ENCODE measurements around the gene CTAG1A. TPM values are rescaled to one million over a fixed set of nuclear protein-coding genes. Genes with fewer than 3 reads are reported as not detected.
"Not testable (repeated sequence)": the region's sequence is repeated elsewhere in the genome, so short reads cannot be mapped to it uniquely, and the experiment has no call there.

CTAG1A gene
- not detected for total RNA-seq

DNA sequence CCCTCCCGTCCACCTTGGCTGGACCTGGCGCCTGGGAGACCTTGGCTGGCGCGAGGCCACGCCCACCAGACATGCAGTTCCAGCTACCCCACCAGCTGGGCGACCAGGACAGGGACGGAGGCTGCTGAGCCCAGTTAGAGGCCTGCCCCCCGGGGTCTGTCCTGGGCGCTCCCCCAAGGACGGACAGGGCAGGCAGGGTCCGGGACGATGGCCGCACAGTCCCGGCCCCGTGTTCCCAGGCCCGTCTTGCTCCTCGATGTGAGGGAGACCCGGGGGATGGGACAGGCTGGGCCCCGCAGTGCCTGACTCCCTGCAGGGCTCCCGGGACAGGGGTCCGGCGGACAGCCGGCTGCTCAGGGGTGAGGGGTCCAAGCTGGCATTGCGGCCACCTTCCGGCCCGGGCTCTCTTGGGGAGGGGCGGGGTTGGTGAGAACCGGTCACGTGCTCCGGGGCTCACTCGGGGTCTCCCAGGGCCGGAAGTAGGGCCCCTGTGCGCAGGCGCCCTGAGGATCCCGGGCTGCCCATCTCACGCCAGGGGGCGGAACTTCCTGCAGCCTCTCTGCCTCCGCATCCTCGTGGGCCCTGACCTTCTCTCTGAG, at the start of gene CTAG1A:
Gene CTAG1A (plus strand): TSS at position 549 of the 599 bp plus-strand sequence. CDS start 74 bp downstream, outside the sequence.
- no CpG with 5 or more reads among the region's 39 CpGs for WGBS, 2 donors (ENCODE audit: low coverage in 1 of 2)
- H3K36me3 ChIP-seq; intact Hi-C loops (cut with DNase I; ENCODE audit: low total_unique reads); H3K4me1 ChIP-seq; H3K9me3 ChIP-seq; H3K4me3 ChIP-seq; DNase-seq; H3K27me3 ChIP-seq; H3K27ac ChIP-seq: not testable (repeated sequence)
- in situ Hi-C loops (cut with MboI; ENCODE audit: low pct_ligation_motif_present in 1 of 4, low pct_unique_long_range_greater_than_20kb in 1 of 4, low sequenced_read_pairs in 3 of 4): loop anchor here in 2 of 4 donors (25.0 kb wide), 1 partner anchor 253 kb away; the partner anchor contains the start of gene SMIM9 (in 2 of the 2)

DNA sequence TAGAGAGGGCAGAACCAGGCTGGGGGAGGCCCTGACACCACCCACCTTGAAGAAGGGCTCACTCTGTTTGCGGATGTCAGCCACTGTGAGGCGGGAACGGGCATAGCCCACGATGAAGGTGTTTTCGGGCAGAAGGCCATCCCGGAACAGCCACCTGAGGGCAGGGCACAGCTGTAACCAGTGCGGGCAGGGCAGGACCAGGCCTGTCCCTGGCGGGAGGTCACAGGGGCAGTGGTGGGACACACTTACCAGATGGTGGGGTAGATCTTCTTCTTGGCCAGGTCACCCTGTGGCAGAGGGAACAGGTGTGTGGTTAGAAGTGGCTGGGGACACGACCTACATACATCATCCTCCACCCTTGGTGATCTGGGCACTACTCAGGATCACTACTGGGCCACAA, 49.0 kb upstream of the CTAG1A start:
- intact Hi-C loops (cut with DNase I; ENCODE audit: low total_unique reads) (no loop called here), in situ Hi-C loops (cut with MboI; ENCODE audit: low pct_ligation_motif_present in 1 of 4, low pct_unique_long_range_greater_than_20kb in 1 of 4, low sequenced_read_pairs in 3 of 4) (loop anchor here in 3 of 4 donors (25.0 kb wide), 3 partner anchors 124 to 1574 kb away; partner anchors contain the start of genes DNASE1L1 (in 3 of the 3), TAFAZZIN (in 3 of the 3), HCFC1 (in 1 of the 3) and TMEM187 (in 1 of the 3))
- Histone ChIP-seq H3K4me1 (peaks cover 0 to 5% (median 3%) of the 10 kb centered on the region in 4 donors), H3K36me3 (no peaks in the 10 kb centered on the region), H3K27ac (no peak overlapping the region), H3K4me3 (no peak overlapping the region), H3K27me3 (no peaks in the 10 kb centered on the region), H3K9me3 (no peaks in the 10 kb centered on the region)
- WGBS, 2 donors (ENCODE audit: low coverage in 1 of 2): 85% methylated on average over 9 of the region's 9 CpGs; no CpG with 5 or more reads in 1 of the 2 donors
- no peak for TF ChIP-seq POLR2A (IDR thresholded peaks at IDR 0.05)
- DNase-seq: no peak

DNA sequence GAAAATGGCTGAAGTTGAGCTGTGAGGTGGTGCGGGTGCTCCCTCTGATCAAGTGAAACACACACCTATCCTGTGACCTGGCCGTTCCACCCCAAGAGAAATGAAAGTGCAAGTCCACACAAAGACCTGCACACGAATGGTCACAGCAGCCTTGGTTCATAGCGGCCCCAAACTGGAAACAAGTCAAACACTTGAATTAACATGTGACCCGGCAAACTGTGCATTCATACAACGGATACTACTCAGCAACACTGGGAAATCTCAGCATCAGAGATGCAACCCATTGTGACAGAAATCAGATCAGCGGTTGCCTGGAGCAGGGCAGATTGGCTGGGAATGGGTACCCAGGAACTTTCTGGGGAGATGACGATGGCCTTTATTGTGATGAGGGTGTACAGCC, 45.9 kb upstream of the CTAG1A start:
- WGBS, 2 donors (ENCODE audit: low coverage in 1 of 2): 86% methylated on average over 8 of the region's 8 CpGs; no CpG with 5 or more reads in 1 of the 2 donors
- H3K4me3 ChIP-seq: no peak overlapping the region
- no peaks in the 10 kb centered on the region for H3K9me3 ChIP-seq
- no peaks in the 10 kb centered on the region for H3K36me3 ChIP-seq
- H3K27ac ChIP-seq: no peak overlapping the region
- H3K4me1 ChIP-seq: peaks cover 0 to 14% (median 3%) of the 10 kb centered on the region in 4 donors
- DNase-seq: no peak
- no peaks in the 10 kb centered on the region for H3K27me3 ChIP-seq
- TF ChIP-seq, protein P1, sequence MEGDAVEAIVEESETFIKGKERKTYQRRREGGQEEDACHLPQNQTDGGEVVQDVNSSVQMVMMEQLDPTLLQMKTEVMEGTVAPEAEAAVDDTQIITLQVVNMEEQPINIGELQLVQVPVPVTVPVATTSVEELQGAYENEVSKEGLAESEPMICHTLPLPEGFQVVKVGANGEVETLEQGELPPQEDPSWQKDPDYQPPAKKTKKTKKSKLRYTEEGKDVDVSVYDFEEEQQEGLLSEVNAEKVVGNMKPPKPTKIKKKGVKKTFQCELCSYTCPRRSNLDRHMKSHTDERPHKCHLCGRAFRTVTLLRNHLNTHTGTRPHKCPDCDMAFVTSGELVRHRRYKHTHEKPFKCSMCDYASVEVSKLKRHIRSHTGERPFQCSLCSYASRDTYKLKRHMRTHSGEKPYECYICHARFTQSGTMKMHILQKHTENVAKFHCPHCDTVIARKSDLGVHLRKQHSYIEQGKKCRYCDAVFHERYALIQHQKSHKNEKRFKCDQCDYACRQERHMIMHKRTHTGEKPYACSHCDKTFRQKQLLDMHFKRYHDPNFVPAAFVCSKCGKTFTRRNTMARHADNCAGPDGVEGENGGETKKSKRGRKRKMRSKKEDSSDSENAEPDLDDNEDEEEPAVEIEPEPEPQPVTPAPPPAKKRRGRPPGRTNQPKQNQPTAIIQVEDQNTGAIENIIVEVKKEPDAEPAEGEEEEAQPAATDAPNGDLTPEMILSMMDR (IDR thresholded peaks at IDR 0.05): no peak
- TF ChIP-seq POLR2A (IDR thresholded peaks at IDR 0.05): no peak
- TF ChIP-seq POLR2AphosphoS5 (IDR thresholded peaks at IDR 0.05): no peak
- no peak for TF ChIP-seq EP300 (IDR thresholded peaks at IDR 0.05; ENCODE audit: low read depth)
- intact Hi-C loops (cut with DNase I; ENCODE audit: low total_unique reads) (no loop called here), in situ Hi-C loops (cut with MboI; ENCODE audit: low pct_ligation_motif_present in 1 of 4, low pct_unique_long_range_greater_than_20kb in 1 of 4, low sequenced_read_pairs in 3 of 4) (loop anchor here in 3 of 4 donors (25.0 kb wide), 3 partner anchors 127 to 1577 kb away; partner anchors contain the start of genes DNASE1L1 (in 3 of the 3), TAFAZZIN (in 3 of the 3), HCFC1 (in 1 of the 3) and TMEM187 (in 1 of the 3))

DNA sequence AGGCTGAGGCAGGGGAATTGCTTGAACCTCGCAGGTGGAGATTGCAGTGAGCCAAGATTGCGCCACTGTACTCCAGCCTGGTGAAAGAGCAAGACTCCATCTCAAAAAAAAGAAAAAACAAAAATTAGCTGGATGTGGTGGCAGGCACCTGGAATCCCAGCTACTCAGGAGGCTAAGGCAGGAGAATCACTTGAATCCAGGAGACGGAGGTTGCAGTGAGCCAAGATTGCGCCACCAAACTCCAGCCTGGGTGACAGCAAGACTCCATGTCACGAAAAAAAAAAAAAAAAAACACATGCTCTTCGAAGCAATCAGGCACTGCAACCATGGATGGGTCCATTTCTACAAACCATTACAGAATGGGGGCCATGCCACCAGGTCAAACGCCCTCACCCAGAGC, 44.6 kb upstream of the CTAG1A start:
- H3K4me3 ChIP-seq; H3K27me3 ChIP-seq; H3K36me3 ChIP-seq; DNase-seq; intact Hi-C loops (cut with DNase I; ENCODE audit: low total_unique reads); H3K9me3 ChIP-seq; H3K4me1 ChIP-seq; H3K27ac ChIP-seq: not testable (repeated sequence)
- in situ Hi-C loops (cut with MboI; ENCODE audit: low pct_ligation_motif_present in 1 of 4, low pct_unique_long_range_greater_than_20kb in 1 of 4, low sequenced_read_pairs in 3 of 4): loop anchor here in 3 of 4 donors (25.0 kb wide), 3 partner anchors 128 to 1578 kb away; partner anchors contain the start of genes DNASE1L1 (in 3 of the 3), TAFAZZIN (in 3 of the 3), HCFC1 (in 1 of the 3) and TMEM187 (in 1 of the 3)
- 60 to 79% methylated on average over 1 to 7 of the region's 7 CpGs for WGBS, 2 donors (ENCODE audit: low coverage in 1 of 2)

DNA sequence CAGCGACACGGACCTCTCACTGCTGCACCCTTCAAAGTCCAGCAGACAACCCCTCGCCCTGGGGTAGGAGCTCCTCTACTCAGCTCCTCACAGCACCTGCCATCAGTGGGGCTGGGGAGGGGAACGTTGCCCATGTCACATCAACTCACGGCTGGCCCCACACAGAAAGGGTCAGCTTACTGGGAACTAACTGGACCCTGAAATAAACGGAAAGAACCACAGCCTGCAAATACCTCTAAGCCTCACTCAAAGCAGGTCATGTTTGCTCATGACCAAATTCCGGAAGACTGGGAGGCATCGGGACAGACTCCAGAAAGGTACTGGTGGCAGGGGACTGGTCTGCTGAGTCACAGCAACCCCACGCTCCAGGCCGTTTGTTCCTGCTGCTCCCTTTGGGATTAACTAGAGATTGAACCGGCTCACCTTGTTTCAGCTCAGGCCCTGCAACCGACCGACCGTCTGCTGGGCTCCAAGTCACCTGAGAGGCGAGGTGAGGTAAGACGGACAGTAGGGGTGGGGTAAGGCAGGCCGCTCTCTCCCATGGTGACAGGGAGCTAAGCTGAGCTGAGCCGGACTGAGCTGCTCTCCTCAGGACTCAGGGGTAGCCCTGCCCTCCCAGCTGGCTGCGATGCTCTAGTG, 43.9 kb upstream of the CTAG1A start:
- Histone ChIP-seq H3K4me3 (no peak overlapping the region), H3K27me3 (no peaks in the 10 kb centered on the region), H3K9me3 (no peaks in the 10 kb centered on the region), H3K36me3 (no peaks in the 10 kb centered on the region), H3K4me1 (peaks cover 0 to 13% (median 2%) of the 10 kb centered on the region in 4 donors), H3K27ac (peak overlapping the region in 3 of 4 donors; percentile 60 to 69 (median 67))
- intact Hi-C loops (cut with DNase I; ENCODE audit: low total_unique reads): no loop called here
- DNase-seq: no peak
- in situ Hi-C loops (cut with MboI; ENCODE audit: low pct_ligation_motif_present in 1 of 4, low pct_unique_long_range_greater_than_20kb in 1 of 4, low sequenced_read_pairs in 3 of 4): loop anchor here in 3 of 4 donors (25.0 kb wide), 3 partner anchors 129 to 1579 kb away; partner anchors contain the start of genes DNASE1L1 (in 3 of the 3), TAFAZZIN (in 3 of the 3), HCFC1 (in 1 of the 3) and TMEM187 (in 1 of the 3)
- TF ChIP-seq POLR2A (IDR thresholded peaks at IDR 0.05) (no peak), EP300 (IDR thresholded peaks at IDR 0.05; ENCODE audit: low read depth) (no peak), POLR2AphosphoS5 (IDR thresholded peaks at IDR 0.05) (no peak)
- TF ChIP-seq, protein P1 (IDR thresholded peaks at IDR 0.05): no peak
- 85% methylated on average over 19 of the region's 19 CpGs; no CpG with 5 or more reads in 1 of the 2 donors for WGBS, 2 donors (ENCODE audit: low coverage in 1 of 2)

All from transverse colon (tissue), 4 donors.